22Rv1 (cell line): Measurements from ENCODE around the gene NTNG1.

ENCODE experiments used
- CTCF ChIP-seq: fragments of 450-650 bp; IDR thresholded peaks from 2 replicates; pipeline ENCODE4 v1.5.1; 2017; ENCODE audit warnings: mild to moderate bottlenecking
- ZFX ChIP-seq: fragments of 450-650 bp; IDR thresholded peaks from 2 replicates; pipeline ENCODE4 v1.6.1; 2017; ENCODE audit warnings: antibody characterized with exemption, borderline replicate concordance

GRCh38 chr1:107229711-107230110, 88.9 kb downstream of the NTNG1 start:
- TF ChIP-seq CTCF, result no peak
- TF ChIP-seq ZFX, result no peak
